GM10847 (cell line): ENCODE measurements around the gene ESD.

Experiments used
- POLR2A ChIP-seq: IDR thresholded peaks from 2 replicates; pipeline ENCODE4 v1.6.1; 2011; ENCODE audit not compliant: insufficient read length; ENCODE audit errors: extremely low read depth

The ESD gene

GRCh38 chr13:46801858-46802257 is 4.9 kb upstream of the ESD start:
- TF ChIP-seq POLR2A: no peak

DNA sequence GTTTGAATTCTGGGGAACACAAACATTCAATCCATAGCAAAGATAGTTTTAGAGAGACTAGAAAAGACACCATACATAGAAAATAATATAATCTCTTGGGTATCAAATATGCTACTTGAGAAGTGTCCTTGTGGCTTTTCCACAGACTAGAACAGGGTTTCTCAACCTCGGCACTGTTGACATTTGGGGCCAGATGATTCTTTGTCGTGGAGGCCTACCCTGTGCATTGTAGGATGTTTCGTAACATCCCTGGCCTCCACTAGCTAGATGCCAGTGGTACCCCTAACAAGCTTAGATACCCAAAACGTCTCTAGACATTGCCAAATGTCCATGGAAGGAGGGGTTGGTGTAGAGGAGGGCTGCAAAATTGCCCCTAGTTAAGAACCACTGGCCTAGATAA is 2.2 kb upstream of the ESD start:
- TF ChIP-seq POLR2A: no peak

DNA sequence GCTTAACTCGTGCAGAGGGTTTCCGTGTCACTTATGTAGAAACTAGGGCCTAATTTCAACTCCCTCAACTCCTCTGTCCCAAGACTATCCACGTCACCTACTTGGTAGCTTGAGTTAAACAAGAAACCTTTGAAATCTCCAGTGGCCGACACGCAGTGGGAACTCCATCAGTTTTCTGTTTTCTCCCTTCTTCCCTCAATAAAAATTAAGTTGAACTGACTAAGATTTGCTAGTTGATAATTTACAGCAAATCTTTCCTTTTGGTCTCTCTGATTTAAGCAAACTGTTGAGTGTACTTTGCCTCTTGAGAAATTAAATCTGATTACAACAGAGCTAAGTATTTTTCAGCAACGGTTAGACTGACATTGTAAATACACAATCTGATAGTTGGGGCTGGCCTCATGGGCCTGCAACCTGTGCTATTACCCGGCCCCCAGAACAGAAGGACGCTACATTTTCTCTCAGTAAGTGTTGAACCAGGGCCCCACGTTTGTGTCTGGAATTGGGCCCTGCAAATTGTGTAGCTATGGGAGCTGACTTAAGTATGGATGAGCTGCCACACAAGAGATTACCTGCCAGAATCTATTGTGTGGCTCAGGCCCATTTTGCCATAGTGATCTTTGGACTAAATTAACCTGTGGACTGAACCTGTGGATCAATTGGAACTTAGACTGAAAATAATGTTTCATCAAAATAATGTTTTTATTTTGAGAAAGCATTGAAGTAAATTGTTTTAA is 708 bp upstream of the ESD start:
- TF ChIP-seq POLR2A: no peak

DNA sequence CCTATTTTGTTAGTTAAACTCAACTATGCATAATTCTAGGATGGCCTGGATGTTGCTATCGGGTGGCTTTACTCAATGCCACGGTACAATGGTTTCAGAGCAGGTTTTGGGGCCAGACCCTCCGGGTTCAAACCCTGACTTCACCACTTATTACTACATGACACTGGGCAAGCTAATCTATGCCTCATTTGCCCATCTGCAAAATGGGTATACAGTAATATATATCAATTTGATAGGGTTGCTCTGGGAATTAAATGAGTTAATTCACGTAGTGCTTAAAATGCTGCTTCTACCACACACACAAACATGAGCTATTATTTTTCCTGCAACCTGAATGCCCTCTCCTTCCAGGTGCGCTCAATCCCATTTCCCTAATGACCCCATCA is 839 bp downstream of the ESD start:
- no peak for TF ChIP-seq POLR2A

DNA sequence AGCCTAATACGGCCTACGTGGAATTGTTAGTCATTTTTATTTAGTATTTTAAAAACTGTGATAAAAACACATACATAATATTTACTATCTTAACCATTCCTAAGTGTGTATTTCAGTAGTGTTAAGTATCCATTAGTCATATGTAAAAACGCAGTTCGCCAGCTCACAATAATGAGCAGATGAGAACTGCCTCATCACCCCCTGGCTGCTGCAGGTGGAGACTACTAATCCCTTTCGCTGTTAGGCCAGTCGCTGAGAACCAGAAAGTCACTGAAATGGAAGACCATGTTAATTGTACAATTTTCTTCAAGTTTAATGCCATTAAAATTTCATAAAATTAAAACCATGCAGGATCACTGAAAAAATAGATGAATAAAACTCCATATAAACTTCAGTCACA is 1.6 kb downstream of the ESD start:
- TF ChIP-seq POLR2A: no peak

- no peak for TF ChIP-seq POLR2A
Observed at GRCh38 chr13:46783504-46783903, 13.5 kb downstream of the ESD start.

DNA sequence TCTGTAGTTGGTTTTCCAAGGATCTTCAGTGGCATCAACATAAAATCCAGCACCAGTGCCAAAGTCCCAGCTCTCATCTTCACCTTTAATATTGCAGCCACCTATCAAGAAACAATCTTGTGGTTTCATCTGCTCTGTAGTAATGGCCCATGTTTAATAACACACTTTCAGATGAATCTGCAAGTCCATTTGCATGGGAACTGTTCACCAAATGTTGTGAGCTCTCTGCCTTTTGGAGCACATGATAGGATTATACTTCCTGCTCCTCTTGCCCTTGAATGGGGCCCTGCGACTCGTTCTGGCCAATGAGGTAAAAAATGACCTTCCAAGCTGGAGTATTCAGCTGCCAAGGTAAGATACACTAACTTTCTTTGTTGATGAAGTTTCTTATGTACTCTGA is 14.3 kb downstream of the ESD start:
- TF ChIP-seq POLR2A: no peak

DNA sequence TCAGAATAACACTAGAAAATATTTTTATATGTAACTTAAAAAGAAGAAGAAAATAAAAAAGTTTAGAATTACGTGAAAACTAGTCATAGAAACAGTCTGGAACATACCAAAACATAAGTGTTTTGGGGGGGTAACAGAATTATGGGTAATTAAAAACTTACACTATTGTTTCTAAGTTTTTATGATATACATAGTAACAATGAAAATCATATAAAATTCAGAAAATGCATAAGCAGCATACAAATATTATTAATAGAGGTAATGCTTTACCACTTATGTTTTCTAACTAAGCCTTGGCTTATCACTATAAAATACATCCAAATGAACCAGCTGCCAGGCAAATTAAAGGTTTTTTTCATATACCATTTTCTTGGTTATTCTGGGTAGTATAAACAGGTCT is 14.9 kb downstream of the ESD start:
- TF ChIP-seq POLR2A: no peak

DNA sequence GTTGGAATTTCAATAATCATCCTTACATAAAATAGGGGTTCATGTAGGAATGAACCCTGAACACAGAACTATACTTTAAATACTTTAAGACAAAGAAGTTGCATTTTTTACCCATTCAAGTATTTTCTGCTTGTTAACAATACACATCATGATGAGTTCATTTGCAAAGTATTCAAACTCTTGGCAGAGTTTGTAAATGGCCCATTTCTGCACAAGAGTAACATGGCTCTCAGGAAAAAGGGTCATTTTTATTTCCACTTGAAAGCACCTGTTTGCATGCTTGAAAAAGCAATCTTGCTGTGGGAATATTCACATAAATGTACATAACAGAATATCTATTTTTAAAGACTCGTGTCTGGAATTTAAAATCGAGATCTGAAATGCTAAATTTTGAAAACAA is 18.1 kb downstream of the ESD start:
- TF ChIP-seq POLR2A: no peak

GRCh38 chr13:46778095-46778494 is 18.9 kb downstream of the ESD start:
- TF ChIP-seq POLR2A: no peak

GRCh38 chr13:46775385-46776107 is 21.4 kb downstream of the ESD start:
- TF ChIP-seq POLR2A: no peak

DNA sequence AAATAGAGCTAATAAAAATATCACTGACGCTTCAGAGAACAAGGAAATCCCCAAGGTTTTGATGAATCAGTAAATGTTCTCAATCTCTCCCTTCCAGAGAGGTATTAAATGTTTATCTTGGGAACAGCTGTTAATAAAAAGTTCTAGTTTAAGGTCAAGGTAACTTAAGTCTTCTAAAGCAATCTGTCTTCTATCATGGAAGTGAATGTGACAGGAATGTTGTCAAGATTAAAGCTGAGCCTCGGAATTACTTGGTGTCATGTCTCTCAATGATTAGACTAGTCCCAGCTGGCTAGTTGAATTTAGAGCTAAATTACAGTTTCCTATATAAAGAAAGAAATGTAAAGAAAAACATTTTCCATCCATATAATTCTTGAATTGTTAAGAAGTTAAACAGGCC is 23.4 kb downstream of the ESD start:
- no peak for TF ChIP-seq POLR2A

- TF ChIP-seq POLR2A: no peak
Observed at GRCh38 chr13:46771693-46772092, 25.3 kb downstream of the ESD start.

- TF ChIP-seq POLR2A: no peak
Observed at GRCh38 chr13:46761866-46762265, 35.1 kb downstream of the ESD start.

DNA sequence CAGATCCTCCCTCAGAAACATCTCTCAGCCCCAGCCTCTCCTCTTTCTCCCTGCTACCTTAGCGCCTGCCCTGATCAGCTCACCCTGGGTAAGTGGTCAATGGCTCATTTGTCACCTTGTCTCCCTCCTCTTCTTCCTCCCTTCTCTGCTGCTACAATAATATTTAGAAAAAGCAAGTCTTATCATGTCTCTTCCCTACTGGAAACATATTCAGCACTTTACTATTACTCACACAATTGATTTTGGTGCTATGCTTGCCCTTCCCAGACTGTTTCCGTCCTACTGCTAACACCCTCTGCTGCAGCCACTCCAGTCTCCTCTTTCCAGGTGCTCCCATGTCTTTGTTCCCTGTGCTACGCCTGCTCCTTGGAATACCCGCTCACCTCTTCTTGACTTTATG is 35.8 kb downstream of the ESD start:
- TF ChIP-seq POLR2A: no peak

DNA sequence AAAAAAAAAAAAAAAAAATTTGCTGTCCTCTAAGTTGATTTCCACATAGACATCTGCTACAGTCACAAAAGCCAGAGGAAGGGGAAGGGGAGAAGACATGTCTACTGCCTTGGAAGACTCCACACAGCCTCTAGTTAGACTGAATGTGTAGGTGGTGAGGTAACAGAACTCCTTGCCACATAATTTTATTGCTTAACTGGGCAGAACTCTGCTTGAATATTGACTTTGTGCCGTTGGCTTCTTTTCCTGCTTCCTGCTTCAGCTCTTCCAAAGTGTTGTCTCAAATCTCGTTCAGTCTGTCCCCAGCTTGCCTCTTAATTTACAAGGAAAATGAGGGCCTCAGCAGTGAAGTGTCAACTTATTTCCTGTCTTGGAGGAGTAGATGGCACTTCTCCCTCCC is 37.1 kb downstream of the ESD start:
- no peak for TF ChIP-seq POLR2A

DNA sequence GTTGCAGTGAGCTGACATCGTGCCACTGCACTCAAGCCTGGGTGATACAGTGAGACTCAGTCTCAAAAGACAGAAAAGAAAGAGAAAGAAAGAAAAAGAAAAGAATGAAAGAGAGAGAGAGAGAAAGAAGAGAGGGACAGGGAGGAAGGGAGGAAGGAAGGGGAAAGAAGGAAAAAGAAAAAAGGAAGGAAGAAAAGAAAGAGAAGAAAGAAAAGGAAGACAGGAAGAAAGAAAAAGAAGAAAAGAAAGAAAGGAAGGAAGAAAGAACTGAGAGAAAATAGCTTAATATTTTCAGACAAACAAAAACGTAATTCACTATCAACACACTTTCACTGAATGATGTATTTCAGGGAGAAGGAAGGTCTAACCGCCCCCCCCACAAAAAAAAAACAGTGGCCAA is 39.3 kb downstream of the ESD start:
- TF ChIP-seq POLR2A: no peak
